IMR-90 (cell line): ENCODE data around the gene FKRP.

ENCODE experiments used
- CTCF ChIP-seq: conservative IDR thresholded peaks from 2 replicates; pipeline ENCODE4 v1.5.1; 2012; ENCODE audit warnings: mild to moderate bottlenecking, low read depth, low read length, improper control_type of control experiment
- POLR2A ChIP-seq: IDR thresholded peaks from 2 replicates; pipeline ENCODE4 v1.6.1; 2012; ENCODE audit warnings: mild to moderate bottlenecking, low read depth, low read length
- USF2 ChIP-seq: fragments of 150-350 bp; IDR thresholded peaks from 2 replicates; pipeline ENCODE4 v1.6.1; 2017; ENCODE audit warnings: mild to moderate bottlenecking, antibody characterized with exemption, low read length, low read depth

GRCh38 chr19:46748325-46749109 is 2.7 kb downstream of the FKRP start:
- TF ChIP-seq CTCF (peak; percentile 68), USF2 (no peak), POLR2A (no peak)
